GM10266 (cell line): Measurements from ENCODE around the gene PKN3.

ENCODE experiments used
- DNase-seq: peaks from one replicate; pipeline ENCODE4 v3.0.0; 2012; ENCODE audit errors: extremely low spot score
- CTCF ChIP-seq: IDR thresholded peaks from 2 replicates; pipeline ENCODE4 v1.5.1; 2012; ENCODE audit warnings: mild to moderate bottlenecking, low read depth; ENCODE audit not compliant: control insufficient read depth, insufficient read depth; ENCODE audit errors: missing control alignments

PKN3 gene

GRCh38 chr9:128706045-128706444, 3.7 kb downstream of the PKN3 start:
- no peak for TF ChIP-seq CTCF
- DNase-seq: no peak

- DNase-seq: no peak
- no peak for TF ChIP-seq CTCF
Measured at GRCh38 chr9:128706671-128707381, 4.5 kb downstream of the PKN3 start.

- DNase-seq: no peak
- TF ChIP-seq CTCF: no peak
Measured at GRCh38 chr9:128707446-128707845, 5.1 kb downstream of the PKN3 start.

- no peak for TF ChIP-seq CTCF
- DNase-seq: no peak
Measured at GRCh38 chr9:128712451-128713410, 10.4 kb downstream of the PKN3 start.

GRCh38 chr9:128713411-128713780, 11.1 kb downstream of the PKN3 start:
- no peak for TF ChIP-seq CTCF
- no peak for DNase-seq

GRCh38 chr9:128713941-128714573, 11.8 kb downstream of the PKN3 start:
- no peak for TF ChIP-seq CTCF
- no peak for DNase-seq
